Naive thymus-derived CD8-positive, alpha-beta T cell (primary cell): ENCODE results near the gene DOCK11. TPM values are rescaled to one million over a fixed set of nuclear protein-coding genes. Genes with fewer than 3 reads are reported as not detected.

ENCODE experiments used
- ATAC-seq, 2 donors: fragments of 150-1000 bp; cut with Tn5 transposase in 1 of 2; sonication (Bioruptor Pico), chemical (Tn5 transposase) in 1 of 2; 1 replicate in 1 of 2; 2 replicates in 1 of 2; pipeline ENCODE4 v1.10.0; 2021; ENCODE audit warnings: mild to moderate bottlenecking in 2 of 2, moderate library complexity in 2 of 2
- POLR2A ChIA-PET: fragments of 350-600 bp; sonication (Branson Sonifier 250); formaldehyde crosslinking; loops from one replicate; lab custom pipeline; 2021; ENCODE audit warnings: antibody characterized with exemption; lab: Charles Lee
- DNase-seq, 10 donors: peaks; one replicate each; pipeline versions ENCODE4 v3.0.0 to v3.0.0-alpha.2; 2020 to 2022
- H3K27ac Mint-ChIP-seq, 10 donors: one replicate each; pipeline ENCODE4 v1.8.0; 2020 to 2022; ENCODE audit warnings: mild to moderate bottlenecking in 10 of 10, mixed read lengths in 10 of 10, moderate library complexity in 4 of 10, inconsistent platforms in 1 of 10
- H3K27me3 Mint-ChIP-seq, 5 donors: one replicate each; pipeline ENCODE4 v1.8.0; 2021 to 2022; ENCODE audit warnings: mixed read lengths in 5 of 5
- H3K36me3 Mint-ChIP-seq, 3 donors: one replicate each; pipeline ENCODE4 v1.8.0; 2020 to 2022; ENCODE audit warnings: mixed read lengths in 3 of 3, mild to moderate bottlenecking in 2 of 3, inconsistent platforms in 1 of 3
- H3K4me1 Mint-ChIP-seq, 4 donors: one replicate each; pipeline ENCODE4 v1.8.0; 2021 to 2022; ENCODE audit warnings: mixed read lengths in 4 of 4
- H3K4me3 Mint-ChIP-seq, 10 donors: one replicate each; pipeline ENCODE4 v1.8.0; 2020 to 2022; ENCODE audit warnings: mild to moderate bottlenecking in 10 of 10, mixed read lengths in 10 of 10, moderate library complexity in 6 of 10, inconsistent platforms in 1 of 10
- H3K9me3 Mint-ChIP-seq, 9 donors: one replicate each; pipeline ENCODE4 v1.8.0; 2020 to 2022; ENCODE audit warnings: mixed read lengths in 9 of 9, mild to moderate bottlenecking in 3 of 9, inconsistent platforms in 1 of 9, moderate library complexity in 1 of 9
- polyA plus RNA-seq, 3 donors: library from polyadenylated mRNA; unstranded; fragments of 300-500 nt; fragmentation: Illumina TruSeq; gene quantifications; one replicate each; pipeline ENCODE4 v1.2.3, GENCODE V29; 2021
- total RNA-seq, 8 experiments: library from RNA in 2 of 8; stranded (reverse) in 2 of 8; gene quantifications; one replicate each; pipeline ENCODE4 v1.2.3 and lab custom pipeline; 2021 to 2026

The DOCK11 gene
- total and polyA plus RNA-seq, 5 experiments from 2014 or later: 20.9 to 116 (median 26.6) TPM

GRCh38 chrX:118522230-118522926 is 26.8 kb downstream of the DOCK11 start:
- Mint-ChIP-seq H3K27ac (peak overlapping the region; percentile 85 to 97 (median 92)), H3K27me3 (no peaks in the 10 kb centered on the region), H3K4me3 (peak overlapping the region in 5 of 10 donors; percentile 39 to 75 (median 45)), H3K9me3 (no peaks in the 10 kb centered on the region), H3K36me3 (peaks cover 0 to 7% (median 0%) of the 10 kb centered on the region in 3 donors), H3K4me1 (peaks cover 19 to 89% (median 73%) of the 10 kb centered on the region in 4 donors)
- ATAC-seq (no peak), DNase-seq (no peak)
- POLR2A ChIA-PET: interaction anchor here (1.0 to 3.7 kb wide), 3 partner anchors 20 to 26 kb away, joined by 3 to 14 read pairs (median 14); partner anchors contain the start of gene DOCK11

DNA sequence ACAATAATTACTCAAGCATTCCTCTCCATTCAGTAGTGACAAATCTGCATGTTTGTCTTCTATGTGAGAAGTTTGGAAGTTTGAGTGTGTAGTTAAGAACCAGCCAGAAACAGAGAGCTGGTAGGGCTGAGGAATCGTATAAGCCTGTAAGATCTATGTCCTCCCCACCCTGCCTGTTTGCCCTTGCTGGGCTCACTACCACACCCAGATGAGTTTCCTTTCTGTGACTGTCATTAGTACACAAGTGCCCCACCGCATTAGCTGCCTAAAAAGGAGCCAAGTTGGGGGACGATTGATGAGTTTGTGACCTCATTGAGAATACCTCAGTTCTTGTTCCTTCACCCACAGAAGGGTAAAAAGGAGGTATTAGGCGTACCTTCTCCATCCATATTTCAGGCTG is 28.3 kb downstream of the DOCK11 start:
- Mint-ChIP-seq H3K4me1 (peaks cover 21 to 94% (median 76%) of the 10 kb centered on the region in 4 donors), H3K27me3 (no peaks in the 10 kb centered on the region), H3K27ac (peak overlapping the region; percentile 85 to 97 (median 92)), H3K4me3 (peak overlapping the region; percentile 47 to 83 (median 68)), H3K9me3 (no peaks in the 10 kb centered on the region), H3K36me3 (peaks cover 0 to 7% (median 0%) of the 10 kb centered on the region in 3 donors)
- DNase-seq (peak; percentile 11 to 74 (median 38)), ATAC-seq (peak; percentile 75 to 84)
- POLR2A ChIA-PET: interaction anchor here (2.0 to 2.3 kb wide), 2 partner anchors 23 to 27 kb away, joined by 9 to 14 read pairs; partner anchors contain the start of gene DOCK11

DNA sequence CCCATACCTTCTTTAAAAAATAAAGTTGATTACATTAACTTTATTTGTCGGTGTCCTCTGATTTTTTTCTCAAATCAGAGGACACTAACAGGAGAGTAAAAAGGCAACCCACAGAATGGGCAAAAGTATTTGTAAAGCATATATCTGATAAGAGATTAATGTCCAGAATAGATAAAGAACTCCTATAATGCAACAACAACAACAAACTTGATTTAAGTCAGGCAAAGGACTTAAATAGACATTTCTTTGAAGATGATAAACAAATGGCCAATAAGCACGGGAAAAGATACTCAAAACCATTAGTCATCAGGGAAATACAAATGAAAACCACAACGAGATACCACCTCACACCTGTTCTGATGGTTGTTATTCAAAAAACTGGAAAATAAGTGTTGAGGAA is 28.7 kb downstream of the DOCK11 start:
- DNase-seq: no peak

DNA sequence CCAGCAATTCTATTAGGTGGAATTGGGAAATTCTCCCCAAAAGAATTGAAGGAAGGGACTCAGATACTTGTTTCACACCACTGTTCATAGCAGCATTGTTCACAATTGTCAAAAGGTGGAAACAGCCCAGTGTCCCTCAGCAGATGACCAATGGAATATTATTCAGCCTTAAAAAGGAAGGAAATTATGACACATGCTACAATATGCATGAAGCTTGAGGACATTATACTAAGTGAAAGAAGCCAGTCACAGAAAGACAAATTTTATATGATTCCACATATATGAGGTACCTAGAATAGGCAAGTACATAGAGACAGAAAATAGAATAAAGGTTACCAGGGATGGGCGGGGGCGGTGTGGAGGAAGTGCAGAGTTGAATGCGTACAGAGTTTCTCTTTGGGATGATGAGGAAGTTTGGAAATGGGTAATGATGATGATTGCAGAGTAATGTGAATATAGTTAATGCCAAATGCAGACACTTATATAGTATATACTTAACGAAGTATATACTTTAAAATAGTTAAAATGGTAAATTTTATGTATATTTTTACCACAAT is 29.6 kb downstream of the DOCK11 start:
- Mint-ChIP-seq H3K4me1 (peaks cover 25 to 93% (median 79%) of the 10 kb centered on the region in 4 donors), H3K27me3 (no peaks in the 10 kb centered on the region), H3K27ac (peak overlapping the region in 8 of 10 donors; percentile 23 to 97 (median 61)), H3K36me3 (peaks cover 0 to 3% (median 0%) of the 10 kb centered on the region in 3 donors), H3K9me3 (no peaks in the 10 kb centered on the region), H3K4me3 (peak overlapping the region in 3 of 10 donors; percentile 20 to 48 (median 27))
- POLR2A ChIA-PET: interaction anchor here (2.0 kb wide), 1 partner anchor 24 kb away, joined by 9 read pairs; no protein-coding TSS in a partner anchor
- no peak for DNase-seq
- no peak for ATAC-seq

More for the DNA sequence above, 28.7 kb downstream of the DOCK11 start:
- ATAC-seq: no peak
- Mint-ChIP-seq H3K36me3 (peaks cover 0 to 7% (median 0%) of the 10 kb centered on the region in 3 donors), H3K4me3 (peak overlapping the region in 7 of 10 donors; percentile 52 to 80 (median 70)), H3K4me1 (peaks cover 22 to 93% (median 78%) of the 10 kb centered on the region in 4 donors), H3K27ac (peak overlapping the region; percentile 85 to 97 (median 92)), H3K27me3 (no peaks in the 10 kb centered on the region), H3K9me3 (no peaks in the 10 kb centered on the region)
- POLR2A ChIA-PET: interaction anchor here (2.0 to 2.3 kb wide), 2 partner anchors 23 to 27 kb away, joined by 9 to 14 read pairs; partner anchors contain the start of gene DOCK11

DNA sequence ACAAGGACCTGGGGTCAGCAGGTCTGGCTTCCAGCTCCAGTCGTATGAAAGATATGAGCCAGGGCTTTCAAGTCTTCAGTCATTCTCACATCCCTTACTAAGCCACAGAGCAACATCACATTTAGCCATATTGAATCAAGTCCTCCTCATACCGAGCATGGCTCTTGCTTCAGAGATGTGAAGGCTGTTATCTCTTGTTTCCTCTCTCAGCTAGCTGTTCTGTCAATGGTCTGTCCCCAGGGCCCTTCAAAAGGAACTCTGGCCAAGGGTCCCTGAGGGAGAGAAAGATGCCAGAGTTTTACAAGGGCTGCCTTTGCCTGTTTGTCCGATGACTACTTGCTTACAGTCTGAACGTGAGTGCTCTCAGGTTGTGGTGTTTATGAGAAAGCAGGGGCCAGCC is 30.5 kb downstream of the DOCK11 start:
- H3K36me3 Mint-ChIP-seq: no peaks in the 10 kb centered on the region
- no peaks in the 10 kb centered on the region for H3K27me3 Mint-ChIP-seq
- POLR2A ChIA-PET: interaction anchor here (1.2 kb wide), 1 partner anchor 30 kb away, joined by 4 read pairs; no protein-coding TSS in a partner anchor
- peaks cover 30 to 93% (median 79%) of the 10 kb centered on the region in 4 donors for H3K4me1 Mint-ChIP-seq
- ATAC-seq (no peak), DNase-seq (no peak)
- peak overlapping the region in 6 of 10 donors; percentile 0 to 49 (median 32) for H3K4me3 Mint-ChIP-seq
- H3K27ac Mint-ChIP-seq: peak overlapping the region; percentile 53 to 97 (median 88)
- H3K9me3 Mint-ChIP-seq: no peaks in the 10 kb centered on the region

DNA sequence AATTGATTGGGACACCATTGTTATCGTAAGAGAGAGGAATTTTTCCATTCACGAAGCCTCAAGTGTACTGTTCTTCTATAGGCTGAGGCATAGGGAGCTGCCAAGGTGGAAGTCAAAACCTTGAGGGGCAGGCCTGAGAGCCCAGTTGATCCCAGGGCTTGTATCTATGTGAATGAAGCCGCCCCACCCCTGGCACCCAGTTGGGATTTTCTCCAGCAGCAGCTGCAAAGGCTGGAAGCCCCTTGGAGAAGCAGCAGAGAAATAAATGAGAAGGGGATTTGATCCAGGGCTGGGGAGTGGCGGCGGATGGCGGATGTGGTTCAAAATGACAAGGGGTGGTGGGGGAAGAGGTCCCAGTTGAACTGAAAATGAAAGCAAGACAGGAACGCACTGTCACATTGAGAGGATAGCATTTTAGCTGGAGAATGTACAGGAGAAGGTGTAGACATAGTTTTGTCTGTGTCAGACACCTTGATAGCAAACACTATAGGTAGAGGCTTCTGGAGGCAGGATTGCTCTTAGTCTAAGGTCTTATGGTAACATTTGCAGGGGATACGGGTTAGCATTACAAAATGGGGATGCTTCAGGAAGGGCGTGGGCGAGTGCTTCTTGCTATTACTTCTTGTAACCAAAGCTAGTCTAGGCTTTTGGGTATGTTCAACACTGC is 32.6 kb downstream of the DOCK11 start:
- POLR2A ChIA-PET: interaction anchor here (1.0 to 11.2 kb wide), 7 partner anchors 8 to 96 kb away, joined by 3 to 121 read pairs (median 3); partner anchors contain the start of gene DOCK11
- DNase-seq: peak; percentile 21 to 72 (median 46)
- Mint-ChIP-seq H3K4me3 (peak overlapping the region; percentile 80 to 96 (median 86)), H3K4me1 (peaks cover 33 to 87% (median 73%) of the 10 kb centered on the region in 4 donors), H3K36me3 (peaks cover 0 to 3% (median 0%) of the 10 kb centered on the region in 3 donors), H3K27me3 (no peaks in the 10 kb centered on the region), H3K27ac (peak overlapping the region; percentile 91 to 100 (median 95)), H3K9me3 (no peaks in the 10 kb centered on the region)
- ATAC-seq: peak; percentile 72 to 78

DNA sequence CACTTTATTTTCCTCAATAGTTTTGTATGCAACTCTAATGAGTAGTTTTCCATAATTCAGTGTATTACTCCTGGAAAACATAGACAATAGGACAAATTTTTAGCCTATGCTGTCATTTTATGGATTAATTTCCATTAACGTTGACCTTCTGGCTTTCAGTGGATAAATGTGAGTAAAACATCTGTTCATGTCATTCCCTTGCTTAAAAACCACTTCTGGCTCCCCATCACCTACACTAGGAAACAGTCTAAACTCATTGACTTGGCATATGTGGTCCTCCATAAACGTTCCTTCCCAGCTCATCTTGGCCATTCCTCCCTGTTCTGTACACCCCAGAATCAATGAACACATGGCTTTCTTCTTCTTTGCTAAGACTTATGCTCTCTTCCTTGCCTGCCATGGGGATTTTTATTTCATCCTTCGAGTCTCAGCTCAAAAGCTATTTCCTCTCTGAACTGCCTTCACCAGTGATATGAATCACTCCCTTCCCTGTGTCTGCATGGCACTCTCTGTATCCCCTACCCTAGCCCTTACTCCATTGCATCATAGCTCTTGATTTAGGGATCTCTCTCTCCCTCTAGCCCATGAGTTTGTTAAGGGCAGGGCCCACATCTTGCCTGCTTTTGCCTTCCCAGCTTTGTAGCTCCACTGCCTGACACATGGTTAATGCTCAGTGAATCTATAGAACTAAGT is 34.8 kb downstream of the DOCK11 start:
- no peaks in the 10 kb centered on the region for H3K27me3 Mint-ChIP-seq
- no peaks in the 10 kb centered on the region for H3K9me3 Mint-ChIP-seq
- H3K4me1 Mint-ChIP-seq: peaks cover 30 to 89% (median 68%) of the 10 kb centered on the region in 4 donors
- no peak for DNase-seq
- ATAC-seq: no peak
- peak overlapping the region in 9 of 10 donors; percentile 2 to 73 (median 50) for H3K4me3 Mint-ChIP-seq
- POLR2A ChIA-PET: interaction anchor here (0.9 to 11.2 kb wide), 3 partner anchors 8 to 34 kb away, joined by 3 to 121 read pairs (median 3); partner anchors contain the start of gene DOCK11
- peak overlapping the region; percentile 63 to 100 (median 94) for H3K27ac Mint-ChIP-seq
- H3K36me3 Mint-ChIP-seq: peaks cover 0 to 3% (median 0%) of the 10 kb centered on the region in 3 donors

- H3K36me3 Mint-ChIP-seq: peaks cover 0 to 5% (median 0%) of the 10 kb centered on the region in 3 donors
- H3K27ac Mint-ChIP-seq: peak overlapping the region in 8 of 10 donors; percentile 36 to 87 (median 77)
- H3K27me3 Mint-ChIP-seq: no peaks in the 10 kb centered on the region
- POLR2A ChIA-PET: interaction anchor here (0.6 to 11.2 kb wide), 2 partner anchors 18 to 39 kb away, joined by 4 to 121 read pairs; partner anchors contain the start of gene DOCK11
- ATAC-seq (no peak), DNase-seq (no peak)
- no peaks in the 10 kb centered on the region for H3K9me3 Mint-ChIP-seq
- H3K4me3 Mint-ChIP-seq: peak overlapping the region in 1 of 10 donors; percentile 24
- peaks cover 28 to 87% (median 65%) of the 10 kb centered on the region in 4 donors for H3K4me1 Mint-ChIP-seq
These were observed 39.3 kb downstream of the DOCK11 start for GRCh38 chrX:118534716-118535493.

GRCh38 chrX:118536204-118536603 is 40.6 kb downstream of the DOCK11 start:
- DNase-seq: no peak
- H3K27me3 Mint-ChIP-seq: no peaks in the 10 kb centered on the region
- POLR2A ChIA-PET: interaction anchor here (11.2 kb wide), 1 partner anchor 40 kb away, joined by 121 read pairs; the partner anchor contains the start of gene DOCK11
- ATAC-seq: peak; percentile 24 to 41
- no peaks in the 10 kb centered on the region for H3K9me3 Mint-ChIP-seq
- peaks cover 0 to 5% (median 0%) of the 10 kb centered on the region in 3 donors for H3K36me3 Mint-ChIP-seq
- H3K27ac Mint-ChIP-seq: peak overlapping the region; percentile 56 to 94 (median 84)
- peaks cover 22 to 83% (median 59%) of the 10 kb centered on the region in 4 donors for H3K4me1 Mint-ChIP-seq
- H3K4me3 Mint-ChIP-seq: peak overlapping the region in 9 of 10 donors; percentile 55 to 84 (median 70)

DNA sequence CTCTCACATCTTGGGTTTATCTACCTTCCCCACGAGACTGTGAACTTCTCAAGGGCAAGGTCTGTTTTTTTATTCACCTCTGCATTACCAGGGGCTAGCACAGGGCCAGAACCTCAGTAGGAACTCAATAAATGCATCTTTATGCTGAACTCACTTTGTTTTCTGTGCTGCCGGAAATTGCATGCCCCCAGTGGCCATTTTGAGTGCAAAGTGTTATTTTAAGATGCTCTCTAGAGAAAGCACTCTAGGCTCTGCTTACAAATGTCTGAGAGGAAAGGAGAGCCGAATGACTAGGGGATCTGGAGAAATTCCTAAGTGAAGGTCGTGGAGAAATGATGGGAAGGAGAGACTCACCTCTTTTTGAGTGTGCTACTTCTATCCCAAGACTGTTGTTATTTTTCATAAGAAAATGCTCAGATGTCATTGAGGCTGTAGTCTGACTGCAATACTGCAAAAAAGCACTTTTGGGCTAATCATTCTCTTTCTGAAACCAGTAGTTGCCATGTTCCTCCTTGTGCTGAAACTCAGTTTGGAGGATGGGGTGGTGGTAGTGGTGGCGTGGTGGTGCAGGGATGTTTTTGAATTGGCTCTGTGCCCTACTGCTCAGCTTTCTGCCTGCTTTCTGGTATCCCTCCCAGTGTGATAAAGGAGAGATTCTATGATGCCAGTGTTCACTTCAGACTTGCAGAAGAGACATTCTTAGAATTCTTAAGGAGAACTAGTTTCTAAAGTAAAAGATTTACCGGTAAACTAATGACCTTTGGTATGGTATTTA is 41.3 kb downstream of the DOCK11 start:
- ATAC-seq (peak; percentile 84 to 88), DNase-seq (peak in 9 of 10 donors; percentile 16 to 60 (median 35))
- POLR2A ChIA-PET: interaction anchor here (11.2 kb wide), 1 partner anchor 41 kb away, joined by 121 read pairs; the partner anchor contains the start of gene DOCK11

More for the DNA sequence above, 41.3 kb downstream of the DOCK11 start:
- H3K4me1 Mint-ChIP-seq: peaks cover 22 to 84% (median 62%) of the 10 kb centered on the region in 4 donors
- peaks cover 0 to 5% (median 0%) of the 10 kb centered on the region in 3 donors for H3K36me3 Mint-ChIP-seq
- H3K4me3 Mint-ChIP-seq: peak overlapping the region; percentile 27 to 84 (median 69)
- H3K9me3 Mint-ChIP-seq: no peaks in the 10 kb centered on the region
- no peaks in the 10 kb centered on the region for H3K27me3 Mint-ChIP-seq
- H3K27ac Mint-ChIP-seq: peak overlapping the region; percentile 56 to 94 (median 84)
